H1 (cell line): Measurements from ENCODE around the gene SLC22A2. TPM values are rescaled to one million over a fixed set of nuclear protein-coding genes. Genes with fewer than 3 reads are reported as not detected.

ENCODE experiments used
- CTCF ChIA-PET: fragments of 300-600 bp; sonication (Branson Sonifier 250); formaldehyde crosslinking; loops from one replicate; lab custom pipeline; 2021; ENCODE audit not compliant: partially characterized antibody; lab: Charles Lee
- POLR2A ChIA-PET: fragments of 300-600 bp; sonication (Branson Sonifier 250); formaldehyde crosslinking; loops from one replicate; lab custom pipeline; 2021; ENCODE audit warnings: inconsistent platforms; ENCODE audit not compliant: partially characterized antibody; lab: Charles Lee
- DNase-seq, 2 experiments: peaks; one replicate each; pipeline versions ENCODE4 v3.0.0 to v3.0.0-alpha.2; 2010 to 2022; ENCODE audit warnings: low spot score in 2 of 2, low read depth in 1 of 2, mixed read lengths in 1 of 2
- FAIRE-seq: peaks from 2 replicates; lab custom pipeline; 2011; peaks lifted over from hg19 to GRCh38; lab: Jason Lieb, UNC
- H2AFZ ChIP-seq: 2 replicates; pipeline ENCODE4 v1.8.1; 2012; ENCODE audit warnings: low read length, inconsistent platforms
- H2AK5ac ChIP-seq: 2 replicates; pipeline ENCODE4 v1.6.1; 2013; ENCODE audit warnings: low read depth, low read length
- H2BK120ac ChIP-seq: replicated peaks from 2 replicates; pipeline ENCODE3; 2013; ENCODE audit warnings: low read depth, low read length, inconsistent platforms
- H2BK12ac ChIP-seq: 2 replicates; pipeline ENCODE4 v1.6.1; 2013; ENCODE audit warnings: low read depth, low read length
- H2BK15ac ChIP-seq: 2 replicates; pipeline ENCODE4 v1.6.1; 2013; ENCODE audit warnings: low read length
- H2BK20ac ChIP-seq: 2 replicates; pipeline ENCODE4 v1.6.1; 2013; ENCODE audit warnings: low read length
- H2BK5ac ChIP-seq: 2 replicates; pipeline ENCODE4 v1.6.1; 2013; ENCODE audit warnings: low read depth, low read length
- H3K14ac ChIP-seq: 2 replicates; pipeline ENCODE4 v1.6.1; 2013; ENCODE audit warnings: inconsistent platforms; ENCODE audit not compliant: insufficient read length
- H3K18ac ChIP-seq: 2 replicates; pipeline ENCODE4 v1.6.1; 2013; ENCODE audit warnings: low read length; ENCODE audit errors: extremely low read depth
- H3K23ac ChIP-seq: 2 replicates; pipeline ENCODE4 v1.6.1; 2013; ENCODE audit warnings: inconsistent platforms; ENCODE audit not compliant: insufficient read length
- H3K23me2 ChIP-seq: 2 replicates; pipeline ENCODE4 v1.6.1; 2013; ENCODE audit warnings: low read depth, low read length
- H3K27ac ChIP-seq: 2 replicates; pipeline ENCODE4 v1.6.1; 2011; ENCODE audit warnings: low read depth, low read length, inconsistent platforms
- H3K27me3 ChIP-seq, 4 experiments: replicated peaks in 1 of 4; 1 replicate in 1 of 4; 2 replicates in 3 of 4; pipeline versions ENCODE4 v1.6.1 to v1.8.1; 2011 to 2013; ENCODE audit warnings: low read length in 3 of 4, mild to moderate bottlenecking in 3 of 4, inconsistent platforms in 2 of 4, mixed read lengths in 2 of 4, moderate library complexity in 1 of 4; ENCODE audit not compliant: control insufficient read depth in 3 of 4, insufficient read depth in 3 of 4; ENCODE audit errors: extremely low read depth in 1 of 4
- H3K36me3 ChIP-seq, 4 experiments: 2 replicates each; pipeline versions ENCODE4 v1.6.1 to v1.8.1; 2011 to 2013; ENCODE audit warnings: mild to moderate bottlenecking in 4 of 4, low read length in 3 of 4, moderate library complexity in 2 of 4, control low read depth in 1 of 4, inconsistent platforms in 1 of 4; ENCODE audit not compliant: insufficient read depth in 4 of 4, control insufficient read depth in 2 of 4
- H3K4ac ChIP-seq: replicated peaks from 2 replicates; pipeline ENCODE3; 2013; ENCODE audit warnings: low read length, low read depth, mixed read lengths, inconsistent platforms; ENCODE audit not compliant: insufficient read length
- H3K4me1 ChIP-seq, 4 experiments: replicated peaks in 1 of 4; 1 replicate in 1 of 4; 2 replicates in 3 of 4; pipeline versions ENCODE4 v1.6.1 to v1.8.1; 2011 to 2013; ENCODE audit warnings: low read length in 3 of 4, inconsistent platforms in 2 of 4, mixed read lengths in 1 of 4; ENCODE audit not compliant: insufficient read depth in 4 of 4, control insufficient read depth in 3 of 4
- H3K4me2 ChIP-seq, 2 experiments: 2 replicates each; pipeline versions ENCODE4 v1.6.1 to v1.8.1; 2011 to 2013; ENCODE audit warnings: low read depth in 2 of 2, low read length in 2 of 2, control low read depth in 1 of 2, inconsistent platforms in 1 of 2, mild to moderate bottlenecking in 1 of 2; ENCODE audit not compliant: insufficient read depth in 1 of 2
- H3K4me3 ChIP-seq, 4 experiments: fragments of 200-600, 300-600 bp in 1 of 4; sonication (generic), shearing (Covaris generic), sonication (Bioruptor Twin) in 1 of 4; 2 replicates each; pipeline versions ENCODE4 v1.5.1 to v1.8.1; 2011 to 2016; ENCODE audit warnings: low read length in 4 of 4, low read depth in 3 of 4, control low read depth in 2 of 4, inconsistent platforms in 2 of 4, mild to moderate bottlenecking in 2 of 4, mixed read lengths in 1 of 4, moderate library complexity in 1 of 4; ENCODE audit not compliant: insufficient read depth in 2 of 4; ENCODE audit errors: extremely low read depth in 1 of 4
- H3K56ac ChIP-seq: replicated peaks from 2 replicates; pipeline ENCODE3; 2013; ENCODE audit warnings: low read depth, mild to moderate bottlenecking, mixed read lengths, low read length, inconsistent platforms; ENCODE audit not compliant: insufficient read length
- H3K79me1 ChIP-seq: 2 replicates; pipeline ENCODE4 v1.6.1; 2013; ENCODE audit warnings: low read depth, low read length, control low read depth
- H3K79me2 ChIP-seq, 2 experiments: 2 replicates each; pipeline versions ENCODE4 v1.6.1 to v1.8.1; 2012 to 2013; ENCODE audit warnings: low read length in 2 of 2, mild to moderate bottlenecking in 2 of 2, inconsistent platforms in 1 of 2; ENCODE audit not compliant: insufficient read depth in 2 of 2, control insufficient read depth in 1 of 2
- H3K9ac ChIP-seq, 4 experiments: replicated peaks in 1 of 4; 1 replicate in 1 of 4; 2 replicates in 3 of 4; pipeline versions ENCODE4 v1.6.1 to v1.8.1; 2011 to 2013; ENCODE audit warnings: low read depth in 3 of 4, low read length in 3 of 4, control low read depth in 2 of 4, mild to moderate bottlenecking in 2 of 4, moderate library complexity in 2 of 4, inconsistent platforms in 1 of 4; ENCODE audit errors: extremely low read depth in 1 of 4
- H3K9me3 ChIP-seq, 2 experiments: 2 replicates each; pipeline versions ENCODE4 v1.6.1 to v1.8.1; 2012 to 2013; ENCODE audit warnings: mild to moderate bottlenecking in 2 of 2, moderate library complexity in 2 of 2, control low read depth in 1 of 2, inconsistent platforms in 1 of 2, low read depth in 1 of 2, low read length in 1 of 2, mixed read lengths in 1 of 2; ENCODE audit not compliant: insufficient read depth in 2 of 2
- H4K20me1 ChIP-seq, 2 experiments: replicated peaks in 1 of 2; 2 replicates each; pipeline versions ENCODE3 to v1.8.1; 2011 to 2013; ENCODE audit warnings: inconsistent platforms in 2 of 2, low read length in 2 of 2, mild to moderate bottlenecking in 1 of 2; ENCODE audit not compliant: insufficient read depth in 2 of 2, control insufficient read depth in 1 of 2
- H4K5ac ChIP-seq: 2 replicates; pipeline ENCODE4 v1.6.1; 2013; ENCODE audit warnings: low read length, low read depth, mixed read lengths, inconsistent platforms; ENCODE audit not compliant: insufficient read length
- H4K8ac ChIP-seq: 2 replicates; pipeline ENCODE4 v1.8.0; 2013; ENCODE audit warnings: mild to moderate bottlenecking, moderate library complexity, low read length, inconsistent platforms; ENCODE audit not compliant: insufficient read depth; ENCODE audit errors: extremely low read depth
- H4K91ac ChIP-seq: replicated peaks from 2 replicates; pipeline ENCODE3; 2013; ENCODE audit warnings: low read length, mixed read lengths, inconsistent platforms; ENCODE audit not compliant: insufficient read length
- CBX8 ChIP-seq: fragments of 300-800, 300-1000 bp; sonication (generic); IDR thresholded peaks from 2 replicates; pipeline ENCODE4 v1.7.1; 2016; ENCODE audit warnings: low read depth, low read length, borderline replicate concordance
- CHD2 ChIP-seq: IDR thresholded peaks from 2 replicates; pipeline ENCODE4 v1.6.1; 2012; ENCODE audit warnings: low read length, improper control_type of control experiment
- EP300 ChIP-seq, 2 experiments: IDR thresholded peaks; 1 replicate in 1 of 2; 2 replicates in 1 of 2; pipeline ENCODE4 v1.6.1; 2011 to 2012; ENCODE audit warnings: low read depth in 2 of 2, low read length in 2 of 2, mild to moderate bottlenecking in 2 of 2, borderline replicate concordance in 1 of 2, inconsistent platforms in 1 of 2, moderate library complexity in 1 of 2
- FOSL1 ChIP-seq: IDR thresholded peaks from 2 replicates; pipeline ENCODE4 v1.6.1; 2011; ENCODE audit warnings: mild to moderate bottlenecking, low read depth, low read length, moderate library complexity; ENCODE audit not compliant: insufficient read depth
- HDAC6 ChIP-seq: IDR thresholded peaks from one replicate; pipeline ENCODE4 v1.7.1; 2012; ENCODE audit warnings: low read depth, mild to moderate bottlenecking, inconsistent platforms, low read length, moderate library complexity
- KDM1A ChIP-seq: fragments of 200-600, 300-600 bp; sonication (generic); IDR thresholded peaks from 2 replicates; pipeline ENCODE4 v1.7.1; 2016; ENCODE audit warnings: mild to moderate bottlenecking, low read length, borderline replicate concordance
- KDM5A ChIP-seq: fragments of 200-600 bp; IDR thresholded peaks from 2 replicates; pipeline ENCODE4 v1.7.1; 2012; ENCODE audit warnings: mild to moderate bottlenecking, low read length, inconsistent platforms, mixed read lengths
- POU5F1 ChIP-seq: IDR thresholded peaks from 2 replicates; pipeline ENCODE4 v1.6.1; 2011; ENCODE audit warnings: low read depth, mild to moderate bottlenecking, low read length, moderate library complexity
- SIN3A ChIP-seq, 2 experiments: IDR thresholded peaks in 1 of 2; conservative IDR thresholded peaks in 1 of 2; 2 replicates each; pipeline ENCODE4 v1.6.1; 2011 to 2012; ENCODE audit warnings: low read length in 2 of 2, improper control_type of control experiment in 1 of 2, low read depth in 1 of 2, mild to moderate bottlenecking in 1 of 2
- SP1 ChIP-seq: IDR thresholded peaks from 2 replicates; pipeline ENCODE4 v1.6.1; 2011; ENCODE audit warnings: low read depth, low read length
- SRF ChIP-seq: IDR thresholded peaks from 2 replicates; pipeline ENCODE4 v1.6.1; 2011; ENCODE audit warnings: mild to moderate bottlenecking, low read depth, low read length, moderate library complexity
- YY1 ChIP-seq: IDR thresholded peaks from 2 replicates; pipeline ENCODE4 v1.6.1; 2011; ENCODE audit warnings: low read depth, mild to moderate bottlenecking, low read length
- ZNF274 ChIP-seq: IDR thresholded peaks from 2 replicates; pipeline ENCODE4 v1.7.0; 2012; ENCODE audit warnings: low read length, borderline replicate concordance; ENCODE audit errors: extremely low read depth
- polyA plus RNA-seq, 7 experiments: library from polyadenylated mRNA; depleted of rRNA in 3 of 7; stranded (reverse) in 5 of 7; unstranded in 2 of 7; fragments of >200 nt in 5 of 7; fragments of 200-250 nt in 2 of 7; gene quantifications; 1 replicate in 5 of 7; 2 replicates in 1 of 7; 4 replicates in 1 of 7; pipeline versions ENCODE4 v1.2.1 to v1.2.3, GENCODE V29; 2011 to 2013; ENCODE audit warnings: missing spikeins in 2 of 7, mixed read lengths in 2 of 7
- total RNA-seq: library from RNA; stranded (reverse); fragmentation: NEBNext Ultra II Directional; extraction: Animal tissue kit (Norgen Biotek cat#: 25700); gene quantifications from 2 replicates; pipeline ENCODE4 v1.2.1, GENCODE V29; 2021
- TF ChIP-seq, protein P1 (sequence below): IDR thresholded peaks from 2 replicates; pipeline ENCODE4 v1.6.1; 2011; ENCODE audit warnings: low read length, improper control_type of control experiment

SLC22A2 gene
- total and polyA plus RNA-seq, 2 of the 8 experiments (the other 6 are each of a cell fraction or from before 2014, with no cell fraction given), result 0.23 to 1.4 TPM

DNA sequence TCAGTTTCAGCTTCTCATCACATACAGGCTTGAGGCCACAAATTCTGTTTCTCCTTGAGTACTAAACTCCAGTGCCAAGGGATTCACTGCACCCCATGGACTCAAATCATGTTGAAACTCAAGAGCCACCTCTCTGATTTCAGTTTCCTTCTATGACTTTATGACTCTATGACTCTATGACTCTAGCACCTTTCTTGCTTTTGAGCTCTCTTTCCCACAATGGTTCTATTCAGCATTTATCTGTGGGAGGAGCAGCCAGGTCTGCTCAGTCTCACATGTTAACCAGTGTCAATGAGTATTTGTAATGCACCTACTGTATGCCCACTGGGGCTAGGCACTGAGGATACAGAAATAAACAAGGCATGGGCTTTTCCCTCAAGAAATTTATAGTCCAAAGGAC lies 14.6 kb upstream of the SLC22A2 start:
- Histone ChIP-seq H4K5ac (no peak overlapping the region), H3K18ac (no peak overlapping the region), H3K23ac (no peak overlapping the region), H3K4ac (no peak overlapping the region), H3K4me1 (peaks cover 0 to 5% (median 0%) of the 10 kb centered on the region in 4 experiments; a peak in 2 of 7 replicates), H3K36me3 (no peaks in the 10 kb centered on the region), H4K20me1 (no peaks in the 10 kb centered on the region), H3K9me3 (no peaks in the 10 kb centered on the region), H3K4me2 (no peak overlapping the region), H3K79me2 (no peaks in the 10 kb centered on the region), H2AK5ac (no peak overlapping the region), H4K91ac (no peak overlapping the region), H3K79me1 (no peaks in the 10 kb centered on the region), H3K27me3 (no peaks in the 10 kb centered on the region), H4K8ac (no peak overlapping the region), H2BK5ac (no peak overlapping the region), H3K56ac (no peak overlapping the region), H2BK12ac (no peak overlapping the region), H3K27ac (no peak overlapping the region), H2AFZ (no peak overlapping the region), H2BK15ac (no peak overlapping the region), H3K4me3 (no peak overlapping the region), H3K9ac (no peak overlapping the region), H2BK20ac (0 out of 2 replicates have a peak overlapping the region, but pooled peaks have one; percentile 64), H2BK120ac (no peak overlapping the region), H3K23me2 (no peaks in the 10 kb centered on the region), H3K14ac (no peak overlapping the region)
- no peak for FAIRE-seq
- CTCF ChIA-PET, result interaction anchor here (0.9 to 1.2 kb wide), 4 partner anchors 9 to 201 kb away, joined by 3 to 7 read pairs (median 3); no protein-coding TSS in a partner anchor
- POLR2A ChIA-PET, result no interaction called here
- no peak for DNase-seq
- TF ChIP-seq EP300 (IDR thresholded peaks at IDR 0.05; ENCODE audit: borderline replicate concordance in 1 of 2, low read depth in 2 of 2, low read length in 2 of 2) (no peak), KDM5A (no peak), POU5F1 (no peak), CHD2 (no peak), SRF (no peak), SIN3A (conservative IDR thresholded peaks at IDR 0.05 in 1 of 2, IDR thresholded peaks at IDR 0.05 in 1 of 2; ENCODE audit: low read depth in 1 of 2, low read length in 2 of 2) (no peak), HDAC6 (no peak), YY1 (no peak), ZNF274 (no peak), FOSL1 (no peak), SP1 (no peak), KDM1A (no peak), CBX8 (no peak)
- TF ChIP-seq, protein P1, sequence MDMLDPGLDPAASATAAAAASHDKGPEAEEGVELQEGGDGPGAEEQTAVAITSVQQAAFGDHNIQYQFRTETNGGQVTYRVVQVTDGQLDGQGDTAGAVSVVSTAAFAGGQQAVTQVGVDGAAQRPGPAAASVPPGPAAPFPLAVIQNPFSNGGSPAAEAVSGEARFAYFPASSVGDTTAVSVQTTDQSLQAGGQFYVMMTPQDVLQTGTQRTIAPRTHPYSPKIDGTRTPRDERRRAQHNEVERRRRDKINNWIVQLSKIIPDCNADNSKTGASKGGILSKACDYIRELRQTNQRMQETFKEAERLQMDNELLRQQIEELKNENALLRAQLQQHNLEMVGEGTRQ, result no peak
